ENCODE results near the gene TOR4A.

- no peak for TF ChIP-seq POLR2AphosphoS5 (IDR thresholded peaks at IDR 0.05; ENCODE audit: borderline replicate concordance, low read depth, low read length)
- TF ChIP-seq EZH2 (IDR thresholded peaks at IDR 0.05): no peak
- TF ChIP-seq FOXP2 (optimal IDR thresholded peaks at IDR 0.05; ENCODE audit: control extremely low read depth, extremely low read length, insufficient read depth): no peak
These were observed 33.9 kb downstream of the TOR4A start for GRCh38 chr9:137311171-137311985.

Measured in SK-N-MC (cell line).